ENCODE results near the gene SAMM50.

The SAMM50 gene

DNA sequence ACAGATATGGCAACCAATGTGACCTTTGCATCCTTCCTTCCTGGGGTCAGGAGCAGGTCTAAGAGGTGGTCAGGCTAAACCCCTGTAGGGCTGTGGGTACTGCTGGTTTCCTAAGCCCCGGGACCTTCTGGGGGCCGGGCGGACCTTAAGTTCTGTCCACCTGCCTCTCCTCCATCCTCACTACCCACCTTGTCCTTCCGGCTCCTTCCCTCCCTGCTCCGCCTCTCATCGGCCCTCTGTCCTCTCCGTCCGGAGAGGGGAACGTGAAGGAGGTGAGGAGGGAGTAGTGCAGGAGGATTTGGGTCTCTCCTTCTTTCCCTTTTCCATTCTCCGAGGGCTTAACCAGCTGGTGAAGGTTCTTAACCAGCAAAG lies 40.5 kb downstream of the SAMM50 start:
- ATAC-seq, result no peak
- TF ChIP-seq ZNF70 (CRISPR knock-in tag; IDR thresholded peaks at IDR 0.05) (no peak), ZNF8 (CRISPR knock-in tag; IDR thresholded peaks at IDR 0.05) (no peak), OSR1 (CRISPR knock-in tag; IDR thresholded peaks at IDR 0.05) (no peak), ZNF565 (CRISPR knock-in tag; conservative IDR thresholded peaks at IDR 0.05; ENCODE audit: low read depth) (no peak), TOX (CRISPR knock-in tag; IDR thresholded peaks at IDR 0.05; ENCODE audit: borderline replicate concordance) (no peak), RARB (CRISPR knock-in tag; IDR thresholded peaks at IDR 0.05) (no peak), ARNTL (CRISPR knock-in tag; IDR thresholded peaks at IDR 0.05; ENCODE audit: borderline replicate concordance, low read depth) (no peak), ZFP3 (CRISPR knock-in tag; IDR thresholded peaks at IDR 0.05) (no peak), BACH2 (CRISPR knock-in tag; IDR thresholded peaks at IDR 0.05; ENCODE audit: borderline replicate concordance) (no peak), CSDC2 (CRISPR knock-in tag; IDR thresholded peaks at IDR 0.05) (no peak), GLIS3 (CRISPR knock-in tag; IDR thresholded peaks at IDR 0.05) (no peak), ESRRG (CRISPR knock-in tag; IDR thresholded peaks at IDR 0.05) (no peak)
- TF ChIP-seq, protein P1, sequence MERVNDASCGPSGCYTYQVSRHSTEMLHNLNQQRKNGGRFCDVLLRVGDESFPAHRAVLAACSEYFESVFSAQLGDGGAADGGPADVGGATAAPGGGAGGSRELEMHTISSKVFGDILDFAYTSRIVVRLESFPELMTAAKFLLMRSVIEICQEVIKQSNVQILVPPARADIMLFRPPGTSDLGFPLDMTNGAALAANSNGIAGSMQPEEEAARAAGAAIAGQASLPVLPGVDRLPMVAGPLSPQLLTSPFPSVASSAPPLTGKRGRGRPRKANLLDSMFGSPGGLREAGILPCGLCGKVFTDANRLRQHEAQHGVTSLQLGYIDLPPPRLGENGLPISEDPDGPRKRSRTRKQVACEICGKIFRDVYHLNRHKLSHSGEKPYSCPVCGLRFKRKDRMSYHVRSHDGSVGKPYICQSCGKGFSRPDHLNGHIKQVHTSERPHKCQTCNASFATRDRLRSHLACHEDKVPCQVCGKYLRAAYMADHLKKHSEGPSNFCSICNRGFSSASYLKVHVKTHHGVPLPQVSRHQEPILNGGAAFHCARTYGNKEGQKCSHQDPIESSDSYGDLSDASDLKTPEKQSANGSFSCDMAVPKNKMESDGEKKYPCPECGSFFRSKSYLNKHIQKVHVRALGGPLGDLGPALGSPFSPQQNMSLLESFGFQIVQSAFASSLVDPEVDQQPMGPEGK (CRISPR knock-in tag; IDR thresholded peaks at IDR 0.05; ENCODE audit: borderline replicate concordance), result no peak
- TF ChIP-seq, protein P2, sequence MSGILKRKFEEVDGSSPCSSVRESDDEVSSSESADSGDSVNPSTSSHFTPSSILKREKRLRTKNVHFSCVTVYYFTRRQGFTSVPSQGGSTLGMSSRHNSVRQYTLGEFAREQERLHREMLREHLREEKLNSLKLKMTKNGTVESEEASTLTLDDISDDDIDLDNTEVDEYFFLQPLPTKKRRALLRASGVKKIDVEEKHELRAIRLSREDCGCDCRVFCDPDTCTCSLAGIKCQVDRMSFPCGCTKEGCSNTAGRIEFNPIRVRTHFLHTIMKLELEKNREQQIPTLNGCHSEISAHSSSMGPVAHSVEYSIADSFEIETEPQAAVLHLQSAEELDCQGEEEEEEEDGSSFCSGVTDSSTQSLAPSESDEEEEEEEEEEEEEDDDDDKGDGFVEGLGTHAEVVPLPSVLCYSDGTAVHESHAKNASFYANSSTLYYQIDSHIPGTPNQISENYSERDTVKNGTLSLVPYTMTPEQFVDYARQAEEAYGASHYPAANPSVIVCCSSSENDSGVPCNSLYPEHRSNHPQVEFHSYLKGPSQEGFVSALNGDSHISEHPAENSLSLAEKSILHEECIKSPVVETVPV (CRISPR knock-in tag; IDR thresholded peaks at IDR 0.05), result no peak
- TF ChIP-seq, protein P3, sequence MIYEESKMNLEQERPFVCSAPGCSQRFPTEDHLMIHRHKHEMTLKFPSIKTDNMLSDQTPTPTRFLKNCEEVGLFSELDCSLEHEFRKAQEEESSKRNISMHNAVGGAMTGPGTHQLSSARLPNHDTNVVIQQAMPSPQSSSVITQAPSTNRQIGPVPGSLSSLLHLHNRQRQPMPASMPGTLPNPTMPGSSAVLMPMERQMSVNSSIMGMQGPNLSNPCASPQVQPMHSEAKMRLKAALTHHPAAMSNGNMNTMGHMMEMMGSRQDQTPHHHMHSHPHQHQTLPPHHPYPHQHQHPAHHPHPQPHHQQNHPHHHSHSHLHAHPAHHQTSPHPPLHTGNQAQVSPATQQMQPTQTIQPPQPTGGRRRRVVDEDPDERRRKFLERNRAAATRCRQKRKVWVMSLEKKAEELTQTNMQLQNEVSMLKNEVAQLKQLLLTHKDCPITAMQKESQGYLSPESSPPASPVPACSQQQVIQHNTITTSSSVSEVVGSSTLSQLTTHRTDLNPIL (CRISPR knock-in tag; IDR thresholded peaks at IDR 0.05; ENCODE audit: low read depth), result no peak
- TF ChIP-seq, protein P4, sequence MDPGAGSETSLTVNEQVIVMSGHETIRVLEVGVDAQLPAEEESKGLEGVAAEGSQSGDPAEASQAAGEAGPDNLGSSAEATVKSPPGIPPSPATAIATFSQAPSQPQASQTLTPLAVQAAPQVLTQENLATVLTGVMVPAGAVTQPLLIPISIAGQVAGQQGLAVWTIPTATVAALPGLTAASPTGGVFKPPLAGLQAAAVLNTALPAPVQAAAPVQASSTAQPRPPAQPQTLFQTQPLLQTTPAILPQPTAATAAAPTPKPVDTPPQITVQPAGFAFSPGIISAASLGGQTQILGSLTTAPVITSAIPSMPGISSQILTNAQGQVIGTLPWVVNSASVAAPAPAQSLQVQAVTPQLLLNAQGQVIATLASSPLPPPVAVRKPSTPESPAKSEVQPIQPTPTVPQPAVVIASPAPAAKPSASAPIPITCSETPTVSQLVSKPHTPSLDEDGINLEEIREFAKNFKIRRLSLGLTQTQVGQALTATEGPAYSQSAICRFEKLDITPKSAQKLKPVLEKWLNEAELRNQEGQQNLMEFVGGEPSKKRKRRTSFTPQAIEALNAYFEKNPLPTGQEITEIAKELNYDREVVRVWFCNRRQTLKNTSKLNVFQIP (CRISPR knock-in tag; IDR thresholded peaks at IDR 0.05; ENCODE audit: borderline replicate concordance, low read depth), result no peak

DNA sequence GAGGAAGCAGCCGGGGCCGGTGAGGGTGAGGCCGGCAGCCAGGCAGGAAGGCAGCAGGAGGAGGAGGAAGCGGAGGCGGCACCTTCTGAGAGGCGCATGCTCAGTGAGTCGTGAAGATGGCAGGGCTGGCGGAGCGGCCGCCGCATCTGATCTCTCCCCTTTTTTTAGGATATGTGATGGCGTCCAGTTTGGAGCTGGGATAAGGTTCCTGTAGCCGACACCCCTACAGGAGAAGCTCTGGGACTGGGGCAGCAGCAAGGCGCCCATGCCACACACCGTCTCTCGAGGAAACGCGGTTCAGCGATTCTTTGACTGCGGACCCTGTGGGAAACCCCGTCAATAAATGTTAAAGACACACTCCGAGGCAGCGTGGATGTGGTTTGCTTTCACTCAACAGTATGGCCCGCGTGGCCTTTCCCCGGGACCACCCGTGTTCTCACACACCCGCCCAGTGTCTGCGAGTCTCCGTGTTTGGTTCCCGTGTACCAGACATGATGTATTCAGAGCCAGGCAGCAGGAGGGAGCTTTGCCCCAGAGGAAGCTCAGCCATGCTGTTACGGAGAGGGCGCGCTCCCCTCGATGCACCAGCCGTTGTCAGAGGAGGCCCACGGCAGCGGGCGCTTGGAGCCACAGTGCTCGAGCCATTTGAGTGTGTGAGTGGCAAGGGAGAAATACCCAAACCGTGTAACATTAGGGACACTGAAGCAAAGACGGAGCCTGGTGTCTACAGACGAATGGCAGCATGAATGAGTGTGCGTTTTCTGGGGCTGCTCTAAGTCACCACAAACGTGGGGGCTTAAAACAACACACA lies 41.1 kb downstream of the SAMM50 start:
- no peak for TF ChIP-seq ARNTL (CRISPR knock-in tag; IDR thresholded peaks at IDR 0.05; ENCODE audit: borderline replicate concordance, low read depth)
- no peak for TF ChIP-seq PPARA (CRISPR knock-in tag; IDR thresholded peaks at IDR 0.05; ENCODE audit: borderline replicate concordance)
- TF ChIP-seq ZNF8 (CRISPR knock-in tag; IDR thresholded peaks at IDR 0.05), result no peak
- no peak for TF ChIP-seq CSDC2 (CRISPR knock-in tag; IDR thresholded peaks at IDR 0.05)
- TF ChIP-seq, protein P5, sequence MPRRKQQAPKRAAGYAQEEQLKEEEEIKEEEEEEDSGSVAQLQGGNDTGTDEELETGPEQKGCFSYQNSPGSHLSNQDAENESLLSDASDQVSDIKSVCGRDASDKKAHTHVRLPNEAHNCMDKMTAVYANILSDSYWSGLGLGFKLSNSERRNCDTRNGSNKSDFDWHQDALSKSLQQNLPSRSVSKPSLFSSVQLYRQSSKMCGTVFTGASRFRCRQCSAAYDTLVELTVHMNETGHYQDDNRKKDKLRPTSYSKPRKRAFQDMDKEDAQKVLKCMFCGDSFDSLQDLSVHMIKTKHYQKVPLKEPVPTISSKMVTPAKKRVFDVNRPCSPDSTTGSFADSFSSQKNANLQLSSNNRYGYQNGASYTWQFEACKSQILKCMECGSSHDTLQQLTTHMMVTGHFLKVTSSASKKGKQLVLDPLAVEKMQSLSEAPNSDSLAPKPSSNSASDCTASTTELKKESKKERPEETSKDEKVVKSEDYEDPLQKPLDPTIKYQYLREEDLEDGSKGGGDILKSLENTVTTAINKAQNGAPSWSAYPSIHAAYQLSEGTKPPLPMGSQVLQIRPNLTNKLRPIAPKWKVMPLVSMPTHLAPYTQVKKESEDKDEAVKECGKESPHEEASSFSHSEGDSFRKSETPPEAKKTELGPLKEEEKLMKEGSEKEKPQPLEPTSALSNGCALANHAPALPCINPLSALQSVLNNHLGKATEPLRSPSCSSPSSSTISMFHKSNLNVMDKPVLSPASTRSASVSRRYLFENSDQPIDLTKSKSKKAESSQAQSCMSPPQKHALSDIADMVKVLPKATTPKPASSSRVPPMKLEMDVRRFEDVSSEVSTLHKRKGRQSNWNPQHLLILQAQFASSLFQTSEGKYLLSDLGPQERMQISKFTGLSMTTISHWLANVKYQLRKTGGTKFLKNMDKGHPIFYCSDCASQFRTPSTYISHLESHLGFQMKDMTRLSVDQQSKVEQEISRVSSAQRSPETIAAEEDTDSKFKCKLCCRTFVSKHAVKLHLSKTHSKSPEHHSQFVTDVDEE (CRISPR knock-in tag; IDR thresholded peaks at IDR 0.05), result no peak
- no peak for TF ChIP-seq BACH2 (CRISPR knock-in tag; IDR thresholded peaks at IDR 0.05; ENCODE audit: borderline replicate concordance)
- TF ChIP-seq, protein P2 (CRISPR knock-in tag; IDR thresholded peaks at IDR 0.05), result no peak
- no peak for TF ChIP-seq ZFP3 (CRISPR knock-in tag; IDR thresholded peaks at IDR 0.05)
- TF ChIP-seq OSR1 (CRISPR knock-in tag; IDR thresholded peaks at IDR 0.05), result no peak
- TF ChIP-seq ZFP30 (CRISPR knock-in tag; IDR thresholded peaks at IDR 0.05), result no peak
- no peak for TF ChIP-seq RARB (CRISPR knock-in tag; IDR thresholded peaks at IDR 0.05)
- no peak for TF ChIP-seq ESRRG (CRISPR knock-in tag; IDR thresholded peaks at IDR 0.05)
- TF ChIP-seq TOX (CRISPR knock-in tag; IDR thresholded peaks at IDR 0.05; ENCODE audit: borderline replicate concordance), result no peak
- TF ChIP-seq, protein P3 (CRISPR knock-in tag; IDR thresholded peaks at IDR 0.05; ENCODE audit: low read depth), result no peak
- TF ChIP-seq SNAI2 (CRISPR knock-in tag; IDR thresholded peaks at IDR 0.05), result no peak
- TF ChIP-seq ZC3H10 (CRISPR knock-in tag; IDR thresholded peaks at IDR 0.05), result no peak
- TF ChIP-seq, protein P1 (CRISPR knock-in tag; IDR thresholded peaks at IDR 0.05; ENCODE audit: borderline replicate concordance), result no peak
- no peak for TF ChIP-seq TCF4 (CRISPR knock-in tag; IDR thresholded peaks at IDR 0.05; ENCODE audit: borderline replicate concordance)
- no peak for TF ChIP-seq ZNF565 (CRISPR knock-in tag; conservative IDR thresholded peaks at IDR 0.05; ENCODE audit: low read depth)
- ATAC-seq, result no peak

All from SK-N-SH treated with all-trans-retinoic acid at 6 μM for 48 hours (cell line).